BJ (cell line): ENCODE measurements around the gene LCN12. TPM values are rescaled to one million over a fixed set of nuclear protein-coding genes. Genes with fewer than 3 reads are reported as not detected.

ENCODE experiments used
- CTCF ChIA-PET: fragments of 350-600 bp; formaldehyde crosslinking; extraction: SDS; loops from one replicate; lab custom pipeline; 2021; ENCODE audit warnings: antibody characterized with exemption, inconsistent platforms; lab: Yijun Ruan, JAX
- POLR2A ChIA-PET: fragments of 300-600 bp; sonication (Branson Sonifier 250); formaldehyde crosslinking; extraction: SDS; loops from one replicate; lab custom pipeline; 2021; ENCODE audit warnings: antibody characterized with exemption; lab: Charles Lee
- DNase-seq: peaks from one replicate; pipeline ENCODE4 v3.0.0-alpha.2; 2011; ENCODE audit warnings: low read depth
- H3K27me3 ChIP-seq: 2 replicates; pipeline ENCODE4 v1.6.0; 2011; ENCODE audit warnings: low read length; ENCODE audit not compliant: control insufficient read depth, insufficient read depth
- H3K36me3 ChIP-seq: 2 replicates; pipeline ENCODE4 v1.5.1; 2011; ENCODE audit warnings: low read length; ENCODE audit not compliant: control insufficient read depth, insufficient read depth
- H3K4me3 ChIP-seq: 2 replicates; pipeline ENCODE4 v1.5.1; 2011; ENCODE audit warnings: low read depth, mild to moderate bottlenecking, control low read depth, low read length
- polyA plus RNA-seq: library from polyadenylated mRNA; depleted of rRNA; stranded (reverse); fragments of >200 nt; gene quantifications from 2 replicates; pipeline ENCODE4 v1.2.3, GENCODE V29; 2011
- TF ChIP-seq, protein P1 (sequence below): IDR thresholded peaks from 2 replicates; pipeline ENCODE4 v1.5.1; 2011; ENCODE audit warnings: low read depth, mild to moderate bottlenecking, control low read depth, inconsistent platforms, low read length, moderate library complexity; ENCODE audit not compliant: insufficient read depth

Gene LCN12
- polyA plus RNA-seq, 1 experiment = 0.36 TPM

DNA sequence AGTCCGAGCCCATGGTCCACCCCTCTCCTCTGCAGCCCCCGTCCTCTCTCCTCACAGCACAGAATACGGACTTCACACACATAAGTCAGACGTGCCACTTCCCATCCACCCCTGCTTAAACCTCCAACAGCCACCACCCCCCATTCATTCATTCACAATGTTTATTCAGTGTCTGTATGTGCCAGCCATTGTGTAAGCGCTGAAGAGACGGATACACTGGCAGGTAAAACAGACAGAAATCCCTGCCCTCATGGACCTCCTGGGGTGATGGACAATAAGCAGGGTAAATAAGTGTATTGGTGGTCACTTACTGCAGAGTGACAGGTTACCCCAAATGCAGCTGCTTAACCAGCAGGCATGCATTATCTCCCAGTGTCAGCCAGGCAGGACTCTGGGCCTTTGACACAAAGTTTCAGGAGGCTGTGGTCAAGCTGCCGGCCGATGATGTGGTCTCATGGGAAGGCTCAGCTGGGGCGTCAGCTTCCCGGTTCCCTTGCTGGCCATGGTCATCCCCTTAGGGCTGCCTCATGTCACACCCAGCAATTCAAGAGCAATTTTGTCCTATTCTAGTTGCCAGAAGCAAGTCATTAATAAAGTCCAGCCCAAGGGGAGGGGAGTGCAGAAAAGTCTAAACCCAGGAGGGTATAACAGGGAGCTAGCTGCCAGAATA lies 38.3 kb downstream of the LCN12 start:
- DNase-seq = no peak
- ChIA-PET CTCF (interaction anchor here (1.1 kb wide), 1 partner anchor 39 kb away, joined by 4 read pairs; no protein-coding TSS in a partner anchor), POLR2A (no interaction called here)
- TF ChIP-seq, protein P1, sequence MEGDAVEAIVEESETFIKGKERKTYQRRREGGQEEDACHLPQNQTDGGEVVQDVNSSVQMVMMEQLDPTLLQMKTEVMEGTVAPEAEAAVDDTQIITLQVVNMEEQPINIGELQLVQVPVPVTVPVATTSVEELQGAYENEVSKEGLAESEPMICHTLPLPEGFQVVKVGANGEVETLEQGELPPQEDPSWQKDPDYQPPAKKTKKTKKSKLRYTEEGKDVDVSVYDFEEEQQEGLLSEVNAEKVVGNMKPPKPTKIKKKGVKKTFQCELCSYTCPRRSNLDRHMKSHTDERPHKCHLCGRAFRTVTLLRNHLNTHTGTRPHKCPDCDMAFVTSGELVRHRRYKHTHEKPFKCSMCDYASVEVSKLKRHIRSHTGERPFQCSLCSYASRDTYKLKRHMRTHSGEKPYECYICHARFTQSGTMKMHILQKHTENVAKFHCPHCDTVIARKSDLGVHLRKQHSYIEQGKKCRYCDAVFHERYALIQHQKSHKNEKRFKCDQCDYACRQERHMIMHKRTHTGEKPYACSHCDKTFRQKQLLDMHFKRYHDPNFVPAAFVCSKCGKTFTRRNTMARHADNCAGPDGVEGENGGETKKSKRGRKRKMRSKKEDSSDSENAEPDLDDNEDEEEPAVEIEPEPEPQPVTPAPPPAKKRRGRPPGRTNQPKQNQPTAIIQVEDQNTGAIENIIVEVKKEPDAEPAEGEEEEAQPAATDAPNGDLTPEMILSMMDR = no peak
- H3K36me3 ChIP-seq = no peaks in the 10 kb centered on the region
- no peak overlapping the region for H3K4me3 ChIP-seq
- H3K27me3 ChIP-seq = no peaks in the 10 kb centered on the region; the same call in 1 of the 2 replicates

DNA sequence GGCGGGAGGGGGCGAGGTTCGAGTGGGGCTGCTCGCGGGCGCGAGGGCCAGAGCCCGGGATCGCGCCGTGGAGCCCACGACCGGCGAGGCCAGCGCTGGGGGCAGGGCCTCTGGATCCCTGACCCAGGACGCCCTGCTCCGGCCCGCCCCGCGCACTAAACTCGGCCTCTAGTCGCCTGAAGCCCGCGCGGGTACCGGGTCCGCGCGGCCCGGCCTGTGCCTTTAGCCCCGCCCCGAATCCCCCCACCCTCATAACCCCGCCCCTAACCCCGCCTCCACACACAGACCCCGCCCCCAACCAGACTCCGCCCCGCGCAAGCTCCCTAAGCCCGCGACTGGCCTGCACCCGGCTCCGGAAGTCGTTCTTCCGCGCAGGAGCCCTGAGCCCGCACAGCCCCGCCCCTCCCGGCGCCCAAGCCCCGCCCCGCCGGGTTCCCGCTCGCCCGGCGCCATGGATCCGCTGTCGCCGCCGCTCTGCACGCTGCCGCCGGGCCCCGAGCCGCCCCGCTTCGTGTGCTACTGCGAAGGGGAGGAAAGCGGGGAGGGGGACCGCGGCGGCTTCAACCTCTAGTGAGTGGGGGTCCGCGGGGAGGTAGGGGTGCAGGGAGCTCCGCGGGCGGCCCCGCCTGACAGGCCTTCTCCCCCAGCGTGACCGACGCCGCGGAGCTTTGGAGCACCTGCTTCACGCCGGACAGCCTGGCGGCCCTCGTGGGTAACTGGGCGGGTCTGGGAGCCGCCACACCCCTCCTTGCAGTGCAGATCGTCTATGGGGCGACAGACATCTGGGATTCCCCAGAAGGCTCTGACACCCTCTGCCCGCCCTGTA lies 40.1 kb downstream of the LCN12 start, which contains the start of gene PAXX:
Gene PAXX (plus strand): TSS at position 430 of the 826 bp plus-strand sequence. CDS start 22 bp downstream, at position 452.
- TF ChIP-seq, protein P1 = no peak
- Histone ChIP-seq H3K4me3 (peak within 1 kb of the TSS; percentile 63), H3K27me3 (no peaks in the 10 kb centered on the region), H3K36me3 (no peaks in the 10 kb centered on the region)
- peak; percentile 19 for DNase-seq
- POLR2A ChIA-PET = interaction anchor here (0.5 kb wide), 1 partner anchor 14 kb away, joined by 3 read pairs; no protein-coding TSS in a partner anchor
- CTCF ChIA-PET = interaction anchor here (0.7 to 5.7 kb wide), 6 partner anchors 10 to 58 kb away, joined by 3 to 30 read pairs (median 3); no protein-coding TSS in a partner anchor

DNA sequence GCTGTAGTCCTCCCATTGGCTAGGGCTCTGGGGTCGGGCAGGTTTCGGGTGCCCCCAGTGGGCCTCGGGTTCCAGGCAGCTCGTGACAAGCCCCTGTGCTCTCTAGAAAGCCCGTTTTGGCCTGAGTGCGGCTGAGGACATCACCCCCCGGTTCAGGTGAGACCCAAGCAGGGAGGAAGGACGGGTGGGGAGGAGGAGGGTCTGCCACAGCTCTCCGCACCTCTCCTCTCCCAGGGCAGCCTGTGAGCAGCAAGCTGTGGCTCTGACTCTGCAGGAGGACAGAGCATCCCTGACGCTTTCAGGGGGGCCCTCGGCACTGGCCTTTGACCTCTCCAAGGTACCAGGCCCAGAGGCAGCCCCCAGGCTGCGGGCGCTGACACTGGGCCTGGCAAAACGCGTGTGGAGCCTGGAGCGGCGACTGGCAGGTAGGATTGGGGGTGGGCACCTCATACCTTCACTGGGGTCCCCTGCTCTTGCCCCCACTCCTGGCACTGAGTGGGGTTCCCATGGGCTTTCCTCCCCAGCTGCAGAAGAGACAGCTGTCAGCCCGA lies 40.8 kb downstream of the LCN12 start:
- Histone ChIP-seq H3K36me3 (no peaks in the 10 kb centered on the region), H3K27me3 (no peaks in the 10 kb centered on the region), H3K4me3 (peak overlapping the region; percentile 63)
- TF ChIP-seq, protein P1 = no peak
- CTCF ChIA-PET = interaction anchor here (1.0 to 5.7 kb wide), 4 partner anchors 9 to 42 kb away, joined by 3 to 30 read pairs (median 5); no protein-coding TSS in a partner anchor
- no peak for DNase-seq
- POLR2A ChIA-PET = no interaction called here

DNA sequence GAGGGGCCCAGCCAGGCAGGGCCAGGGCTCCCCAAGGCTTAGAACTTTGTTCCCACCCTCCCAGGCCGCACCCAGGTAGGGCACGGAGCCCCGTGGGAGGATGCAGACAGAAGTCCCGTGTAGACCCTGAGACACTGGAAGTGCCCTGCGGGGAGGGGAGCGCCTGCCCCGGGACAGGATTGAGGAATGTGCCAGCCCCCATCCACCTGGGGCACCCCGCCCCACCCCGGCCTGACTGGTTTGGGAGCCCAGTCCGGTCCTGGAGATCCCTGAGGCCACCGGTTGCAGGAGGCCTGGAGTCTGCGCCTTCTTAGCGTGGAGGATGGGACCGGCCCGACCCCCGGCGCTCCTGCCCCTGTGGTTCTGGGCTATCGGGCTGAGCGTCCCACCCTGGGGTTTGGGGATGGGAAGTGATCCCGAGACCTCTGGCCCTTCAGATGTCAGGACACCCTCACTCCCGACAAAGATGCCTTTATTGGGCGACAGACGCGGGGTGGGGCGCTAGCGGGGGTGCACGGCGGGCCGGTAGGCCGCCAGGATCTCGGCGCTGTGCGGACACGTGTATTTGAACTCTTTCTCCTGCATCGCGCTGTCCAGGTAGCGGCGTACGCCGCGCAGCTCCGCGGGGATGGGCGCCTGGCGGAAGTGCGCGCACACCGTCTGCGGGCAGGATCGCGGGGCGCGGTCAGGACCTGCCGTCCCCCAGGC lies 42.3 kb downstream of the LCN12 start:
- ChIA-PET CTCF (interaction anchor here (5.7 kb wide), 1 partner anchor 36 kb away, joined by 30 read pairs; no protein-coding TSS in a partner anchor), POLR2A (interaction anchor here (0.6 kb wide), 1 partner anchor 108 kb away, joined by 3 read pairs; the partner anchor contains the start of gene TRAF2)

More for the DNA sequence above, 42.3 kb downstream of the LCN12 start:
- H3K4me3 ChIP-seq = no peak overlapping the region
- no peaks in the 10 kb centered on the region for H3K36me3 ChIP-seq
- DNase-seq = no peak
- TF ChIP-seq, protein P1 = no peak
- no peaks in the 10 kb centered on the region for H3K27me3 ChIP-seq
